ENCODE results near the gene ZNF398.

DNA sequence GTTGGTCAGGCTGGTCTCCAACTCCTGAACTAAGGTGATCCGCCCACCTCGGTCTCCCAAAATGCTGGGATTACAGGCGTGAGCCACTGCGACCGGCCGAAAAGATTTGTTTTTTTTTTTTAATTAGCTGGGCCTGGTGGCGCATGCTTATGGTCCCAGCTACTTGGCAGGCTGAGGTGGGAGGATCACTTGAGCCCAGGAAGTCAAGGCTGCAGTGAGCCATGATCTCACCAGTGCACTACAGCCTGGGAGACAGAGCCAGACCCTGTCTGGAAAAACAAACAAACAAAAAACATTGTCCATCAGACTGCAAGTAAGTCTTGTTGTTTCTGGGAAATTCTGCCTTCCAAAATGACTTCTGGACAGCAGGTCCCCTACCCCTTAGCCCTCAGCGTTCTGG lies 75.9 kb downstream of the ZNF398 start:
- TF ChIP-seq, protein P1, sequence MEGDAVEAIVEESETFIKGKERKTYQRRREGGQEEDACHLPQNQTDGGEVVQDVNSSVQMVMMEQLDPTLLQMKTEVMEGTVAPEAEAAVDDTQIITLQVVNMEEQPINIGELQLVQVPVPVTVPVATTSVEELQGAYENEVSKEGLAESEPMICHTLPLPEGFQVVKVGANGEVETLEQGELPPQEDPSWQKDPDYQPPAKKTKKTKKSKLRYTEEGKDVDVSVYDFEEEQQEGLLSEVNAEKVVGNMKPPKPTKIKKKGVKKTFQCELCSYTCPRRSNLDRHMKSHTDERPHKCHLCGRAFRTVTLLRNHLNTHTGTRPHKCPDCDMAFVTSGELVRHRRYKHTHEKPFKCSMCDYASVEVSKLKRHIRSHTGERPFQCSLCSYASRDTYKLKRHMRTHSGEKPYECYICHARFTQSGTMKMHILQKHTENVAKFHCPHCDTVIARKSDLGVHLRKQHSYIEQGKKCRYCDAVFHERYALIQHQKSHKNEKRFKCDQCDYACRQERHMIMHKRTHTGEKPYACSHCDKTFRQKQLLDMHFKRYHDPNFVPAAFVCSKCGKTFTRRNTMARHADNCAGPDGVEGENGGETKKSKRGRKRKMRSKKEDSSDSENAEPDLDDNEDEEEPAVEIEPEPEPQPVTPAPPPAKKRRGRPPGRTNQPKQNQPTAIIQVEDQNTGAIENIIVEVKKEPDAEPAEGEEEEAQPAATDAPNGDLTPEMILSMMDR (IDR thresholded peaks at IDR 0.05; ENCODE audit: low read depth, low read length), result no peak
- no peak for TF ChIP-seq EZH2phosphoT487 (IDR thresholded peaks at IDR 0.05; ENCODE audit: low read depth)

All from OCI-LY3 (cell line).